Activated CD4-positive, CD25-positive, alpha-beta regulatory T cell treated with anti-CD3 and anti-CD28 coated beads, Interleukin-2, amount 50 U/mL, for 24 hours (primary cell): ENCODE measurements around the gene FAM83G.
"Not testable (repeated sequence)": the region's sequence is repeated elsewhere in the genome, so short reads cannot be mapped to it uniquely, and the experiment has no call there.

Experiments
- ATAC-seq, 2 donors: fragments of 150-1000 bp; cut with Tn5 transposase; one replicate each; pipeline ENCODE4 v1.10.0; 2021; ENCODE audit warnings: mild to moderate bottlenecking in 1 of 2, moderate library complexity in 1 of 2

FAM83G gene

DNA sequence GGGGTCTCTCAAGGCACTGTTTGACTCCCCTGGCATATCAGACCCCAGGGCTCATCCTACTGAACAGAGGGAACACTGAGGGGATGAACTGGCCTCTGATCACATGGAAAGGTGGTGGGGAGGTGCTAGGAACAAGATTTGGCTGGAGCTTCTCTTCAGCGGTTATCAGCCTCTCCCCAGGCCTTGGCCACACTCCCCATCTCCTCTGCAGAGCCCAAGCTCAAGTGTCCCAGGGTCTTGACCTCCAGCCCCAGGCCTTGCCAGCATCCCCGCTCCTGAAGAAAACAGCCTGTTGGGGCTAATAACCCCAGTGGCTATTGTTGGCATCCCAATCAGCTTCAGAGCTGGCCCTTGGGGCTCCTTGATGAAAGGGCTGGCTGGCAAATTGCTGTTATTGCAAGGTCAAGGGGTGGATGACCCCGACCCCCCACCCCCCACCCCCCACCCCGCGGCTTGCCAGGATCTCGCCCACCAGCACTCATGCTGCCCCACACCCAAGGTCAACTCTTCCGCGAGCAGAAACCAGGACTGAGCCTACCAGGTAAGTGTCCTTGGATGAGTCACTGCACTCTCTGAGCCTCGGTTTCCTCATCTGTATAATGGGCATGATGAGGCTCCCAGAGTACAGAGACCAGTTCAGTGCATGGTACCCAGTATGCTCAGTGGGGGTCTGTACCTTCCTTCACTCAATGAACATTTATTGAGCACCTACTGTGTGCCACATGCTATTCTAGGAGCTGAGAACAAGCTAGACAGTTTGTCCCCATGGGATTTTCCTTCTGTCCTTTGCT lies 18.8 kb upstream of the FAM83G start:
- no peak for ATAC-seq

GRCh38 chr17:19022747-19023146 lies 18.2 kb upstream of the FAM83G start:
- ATAC-seq, result no peak

- no peak for ATAC-seq
Measured at GRCh38 chr17:19022128-19022527, 17.6 kb upstream of the FAM83G start.

- ATAC-seq, result no peak
Measured at GRCh38 chr17:19021622-19022083, 17.1 kb upstream of the FAM83G start.

DNA sequence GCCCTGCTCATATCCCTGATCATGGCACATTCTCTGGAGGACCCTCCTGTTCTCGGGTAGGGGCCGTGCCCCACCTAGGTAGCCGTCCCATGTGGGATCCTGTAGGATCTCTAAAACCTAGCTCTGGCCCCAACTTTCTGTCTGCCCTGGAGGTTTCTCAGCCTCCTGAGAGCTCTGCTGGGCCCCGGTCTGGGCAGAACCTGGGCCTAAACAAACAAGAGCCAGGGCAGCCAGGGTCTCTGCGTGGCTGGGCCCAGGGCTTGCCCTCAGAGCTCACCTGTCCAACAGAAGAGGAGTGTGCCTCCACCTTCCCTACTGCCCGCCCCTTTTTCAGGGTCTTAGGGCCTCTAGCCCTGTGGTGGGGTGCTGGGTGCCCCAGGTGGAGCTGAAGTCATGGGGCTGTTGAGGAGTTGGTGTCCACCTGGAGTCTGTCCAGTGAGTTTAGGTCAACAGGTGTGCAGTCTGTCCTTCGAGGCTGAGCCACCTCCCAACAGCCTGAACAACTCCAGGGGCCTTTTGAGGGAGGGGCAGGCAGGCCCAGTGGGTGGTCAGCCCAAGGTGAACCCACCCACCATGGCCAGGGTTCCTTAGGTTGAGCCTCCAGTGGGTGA lies 16.6 kb upstream of the FAM83G start:
- not testable (repeated sequence) for ATAC-seq

DNA sequence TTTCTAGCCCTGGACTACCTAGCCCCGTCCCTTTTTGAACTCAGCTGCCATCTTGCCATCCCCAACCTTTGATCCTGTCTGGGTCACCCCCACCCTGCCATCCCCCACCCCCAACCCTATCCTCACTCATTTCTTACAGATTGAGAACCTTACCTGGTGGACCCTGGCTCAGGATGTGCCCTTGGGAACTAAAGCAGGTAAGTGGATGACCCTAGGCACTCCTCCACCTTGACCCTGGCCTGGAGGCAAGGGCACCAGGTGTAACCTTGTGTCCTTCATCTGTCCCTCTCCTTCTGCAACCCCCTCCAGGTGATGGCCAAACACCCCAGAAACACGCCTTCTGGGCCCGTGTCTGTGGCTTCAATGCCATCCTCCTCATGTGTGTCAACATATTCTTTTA lies 15.5 kb upstream of the FAM83G start:
- ATAC-seq, result no peak

DNA sequence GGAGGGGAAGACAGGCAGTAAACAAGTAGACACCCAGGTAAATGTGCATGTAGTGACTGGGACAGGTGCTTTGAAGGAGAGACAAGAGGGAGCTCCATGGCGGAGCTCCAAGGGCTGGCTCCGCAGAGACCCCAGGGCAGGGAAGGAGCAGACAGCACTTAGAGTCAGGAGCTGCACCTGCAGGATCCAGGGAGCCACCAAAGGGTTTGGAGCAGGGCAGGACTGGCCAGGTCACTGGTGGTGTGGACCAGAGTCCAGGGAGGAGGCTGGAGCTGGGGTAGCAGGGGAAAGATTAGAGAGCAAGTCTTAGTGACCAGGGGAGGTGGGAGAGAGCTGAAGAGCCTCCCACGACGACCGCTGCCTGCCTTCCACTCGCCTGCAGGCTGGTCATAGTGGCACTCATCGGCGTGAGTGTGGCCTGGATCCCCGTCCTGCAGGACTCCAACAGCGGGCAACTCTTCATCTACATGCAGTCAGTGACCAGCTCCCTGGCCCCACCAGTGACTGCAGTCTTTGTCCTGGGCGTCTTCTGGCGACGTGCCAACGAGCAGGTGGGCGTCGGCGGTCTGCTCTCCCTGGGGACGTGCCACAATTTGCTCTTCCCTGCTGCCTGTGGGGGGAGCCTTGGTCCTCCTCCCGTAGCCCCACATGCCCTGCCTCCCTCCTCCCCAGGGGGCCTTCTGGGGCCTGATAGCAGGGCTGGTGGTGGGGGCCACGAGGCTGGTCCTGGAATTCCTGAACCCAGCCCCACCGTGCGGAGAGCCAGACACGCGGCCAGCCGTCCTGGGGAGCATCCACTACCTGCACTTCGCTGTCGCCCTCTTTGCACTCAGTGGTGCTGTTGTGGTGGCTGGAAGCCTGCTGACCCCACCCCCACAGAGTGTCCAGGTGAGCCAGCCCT lies 14.7 kb upstream of the FAM83G start:
- ATAC-seq, result no peak

- no peak for ATAC-seq
Measured at GRCh38 chr17:19018600-19018950, 14.0 kb upstream of the FAM83G start.

DNA sequence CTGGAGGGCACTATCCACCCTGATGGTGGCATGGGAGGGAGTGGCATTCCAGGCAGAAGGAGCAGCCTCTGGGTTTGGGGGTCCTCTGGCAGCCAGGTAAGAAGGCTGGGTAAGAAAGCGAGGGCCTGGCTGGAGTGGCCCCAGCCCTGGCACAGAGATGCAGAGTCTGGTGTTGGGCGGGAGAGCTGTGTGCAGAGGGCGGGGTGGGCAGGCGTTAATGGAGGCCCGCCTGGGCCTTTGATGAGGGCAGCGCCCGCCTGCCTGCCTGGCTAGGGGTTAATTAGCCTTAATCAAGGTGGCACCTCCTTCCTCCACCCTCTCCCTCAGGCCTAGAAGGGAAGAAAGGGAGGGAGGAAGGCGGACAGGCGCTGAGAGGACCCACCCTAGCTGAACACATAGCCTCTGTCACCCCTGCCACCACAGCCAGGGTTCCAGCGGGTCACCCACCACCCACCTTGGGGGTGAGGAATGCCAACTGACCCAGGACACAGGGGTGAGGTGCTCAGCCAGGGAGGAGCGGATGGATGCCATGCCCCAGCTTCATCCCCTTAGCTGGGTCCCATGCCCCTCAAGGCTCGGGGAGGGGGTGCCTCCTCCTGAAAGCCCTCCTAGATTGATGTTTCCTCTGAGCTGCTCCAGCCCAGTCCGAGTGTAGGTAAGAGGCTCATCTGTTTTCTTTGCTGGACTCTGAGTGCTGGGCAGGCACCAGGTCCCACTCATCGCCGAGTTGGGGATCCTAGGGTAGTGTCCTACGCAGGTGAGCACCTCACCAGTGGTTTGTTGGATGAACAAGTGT lies 13.4 kb upstream of the FAM83G start:
- ATAC-seq, result no peak

GRCh38 chr17:19017401-19017800 lies 12.8 kb upstream of the FAM83G start:
- ATAC-seq, result no peak

GRCh38 chr17:19016881-19017280 lies 12.3 kb upstream of the FAM83G start:
- ATAC-seq, result no peak

- ATAC-seq, result no peak
Measured at GRCh38 chr17:19016297-19016696, 11.7 kb upstream of the FAM83G start.

GRCh38 chr17:19015428-19015827 lies 10.9 kb upstream of the FAM83G start:
- no peak for ATAC-seq

DNA sequence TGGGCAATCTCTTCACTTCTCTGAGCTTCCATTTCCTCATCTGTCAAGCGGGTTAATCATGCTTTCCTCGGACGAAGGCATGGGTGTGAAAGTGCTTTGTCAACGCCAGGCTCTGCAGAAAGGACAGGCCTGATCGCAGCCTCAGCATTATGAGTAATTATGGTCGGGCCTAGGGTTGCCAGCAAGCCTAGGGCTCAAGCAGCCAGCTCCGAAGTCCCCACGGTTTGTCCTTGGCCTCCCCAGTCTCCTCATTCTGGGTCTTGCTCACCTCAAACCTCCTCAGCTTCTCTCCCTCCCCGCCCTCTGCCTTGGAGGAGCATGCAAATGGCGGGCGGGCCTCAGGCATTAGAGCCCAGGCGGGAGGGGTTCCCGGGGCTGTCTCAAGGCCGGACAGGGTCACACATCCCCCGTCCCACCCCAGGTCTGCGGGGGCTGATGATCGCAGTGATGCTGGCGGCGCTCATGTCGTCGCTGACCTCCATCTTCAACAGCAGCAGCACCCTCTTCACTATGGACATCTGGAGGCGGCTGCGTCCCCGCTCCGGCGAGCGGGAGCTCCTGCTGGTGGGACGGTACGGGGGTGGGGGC lies 10.2 kb upstream of the FAM83G start:
- ATAC-seq, result no peak

GRCh38 chr17:19013806-19014627 lies 9.5 kb upstream of the FAM83G start:
- ATAC-seq, result no peak

DNA sequence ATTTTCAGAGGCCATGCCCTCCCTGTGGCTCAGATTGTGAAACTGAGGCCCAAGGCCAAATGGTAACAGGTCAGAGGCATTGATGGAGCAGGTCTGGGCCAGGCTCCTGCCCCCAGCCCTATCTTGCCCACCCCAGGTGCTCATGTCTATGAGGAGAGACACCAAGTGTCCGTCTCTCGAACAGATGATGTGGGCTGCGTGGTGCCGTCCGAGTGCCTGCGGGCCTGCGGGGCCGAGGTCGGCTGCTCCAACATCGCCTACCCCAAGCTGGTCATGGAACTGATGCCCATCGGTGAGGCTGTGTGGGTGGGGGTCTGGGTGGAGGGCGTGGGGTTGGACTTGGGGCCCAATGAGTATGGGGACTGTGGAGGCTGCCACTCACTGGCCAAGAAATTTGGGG lies 8.7 kb upstream of the FAM83G start:
- ATAC-seq, result no peak

- no peak for ATAC-seq
Measured at GRCh38 chr17:19012171-19013080, 7.9 kb upstream of the FAM83G start.

DNA sequence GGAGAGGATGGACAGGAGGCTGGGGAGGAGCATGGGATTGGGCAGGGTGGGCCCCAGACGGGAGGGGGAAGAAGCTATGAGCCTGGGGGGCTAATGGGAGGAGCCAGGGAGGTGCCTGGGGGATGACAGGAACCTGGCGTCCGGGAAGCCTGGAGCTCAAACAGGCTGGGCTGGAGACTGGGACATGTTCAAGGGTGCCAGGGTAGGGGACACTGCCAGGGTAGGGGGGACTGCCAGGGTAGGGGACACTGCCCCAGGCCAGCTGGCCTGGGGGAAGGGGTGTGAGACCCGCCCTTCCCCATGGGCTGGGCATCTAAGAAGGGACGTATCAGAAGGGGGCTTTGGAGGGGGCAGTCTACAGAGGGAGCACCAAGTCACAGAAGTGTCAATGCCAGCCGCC lies 7.0 kb upstream of the FAM83G start:
- no peak for ATAC-seq

- ATAC-seq, result no peak
Measured at GRCh38 chr17:19010729-19011505, 6.4 kb upstream of the FAM83G start.
